TTC549 (cell line): ENCODE measurements around the gene CENPH.
"Not testable (repeated sequence)": the region's sequence is repeated elsewhere in the genome, so short reads cannot be mapped to it uniquely, and the experiment has no call there.

Experiments used
- FAIRE-seq: peaks from 2 replicates; lab custom pipeline; 2012; peaks lifted over from hg19 to GRCh38; lab: Jason Lieb, UNC

CENPH gene

GRCh38 chr5:69209602-69210001 lies 20.2 kb downstream of the CENPH start:
- no peak for FAIRE-seq

GRCh38 chr5:69211200-69211599 lies 21.8 kb downstream of the CENPH start:
- FAIRE-seq, result no peak

DNA sequence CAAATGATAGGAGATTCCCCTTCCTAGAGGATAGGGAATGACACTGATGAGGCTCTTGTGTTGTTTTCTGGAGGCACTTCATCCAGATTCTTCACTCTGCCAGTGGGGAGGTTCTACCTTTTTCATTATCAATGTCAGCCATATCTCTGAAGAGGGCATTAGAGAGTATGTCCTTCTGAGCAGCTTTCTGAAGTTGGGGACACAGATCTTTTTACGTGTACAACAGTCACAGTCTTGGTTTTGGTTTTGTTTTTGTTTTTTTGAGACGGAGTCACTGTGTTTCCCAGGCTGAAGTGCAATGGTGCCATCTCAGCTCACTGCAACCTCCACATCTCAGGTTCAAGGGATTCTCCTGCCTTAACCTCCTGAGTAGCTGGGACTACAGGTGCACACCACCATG lies 22.6 kb downstream of the CENPH start:
- FAIRE-seq, result no peak

- FAIRE-seq, result no peak
Observed at GRCh38 chr5:69213513-69214215, 24.3 kb downstream of the CENPH start.

DNA sequence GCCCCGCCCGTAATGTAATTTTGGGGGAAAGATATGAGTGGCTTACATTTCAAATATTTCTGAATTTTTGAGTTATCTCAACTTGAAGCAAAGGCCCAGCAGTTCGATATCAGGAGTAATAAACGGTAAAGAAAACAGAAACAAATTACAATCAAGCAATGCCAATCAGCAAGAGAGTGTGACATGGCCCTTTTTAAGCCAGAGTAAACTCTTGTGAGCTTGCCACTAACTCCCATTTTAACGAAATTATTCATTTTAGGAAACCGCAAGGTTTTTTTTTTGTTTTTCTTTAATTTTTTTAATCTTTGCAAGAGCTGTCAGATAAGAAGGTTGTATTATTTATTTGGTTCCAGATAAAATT lies 27.7 kb downstream of the CENPH start:
- no peak for FAIRE-seq

- FAIRE-seq, result no peak
Observed at GRCh38 chr5:69217548-69218526, 28.5 kb downstream of the CENPH start.

- FAIRE-seq, result no peak
Observed at GRCh38 chr5:69219939-69220338, 30.6 kb downstream of the CENPH start.

DNA sequence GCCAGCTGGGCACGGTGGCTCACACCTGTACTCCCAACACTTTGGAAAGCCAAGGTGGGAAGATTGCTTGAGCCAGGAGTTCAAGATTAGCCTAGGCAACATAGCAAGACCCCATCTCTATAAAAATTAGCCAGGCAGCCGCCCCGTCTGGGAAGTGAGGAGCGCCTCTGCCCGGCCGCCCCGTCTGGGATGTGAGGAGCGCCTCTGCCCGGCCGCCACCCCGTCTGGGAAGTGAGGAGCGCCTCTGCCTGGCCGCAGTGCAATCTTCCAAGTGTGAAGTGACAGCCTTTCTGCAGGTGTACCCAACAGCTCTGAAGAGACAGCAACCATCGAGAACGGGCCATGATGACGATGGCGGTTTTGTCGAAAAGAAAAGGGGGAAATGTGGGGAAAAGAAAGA lies 31.0 kb downstream of the CENPH start:
- FAIRE-seq, result not testable (repeated sequence)

- not testable (repeated sequence) for FAIRE-seq
Observed at GRCh38 chr5:69220833-69221232, 31.4 kb downstream of the CENPH start.

GRCh38 chr5:69224520-69224919 lies 35.1 kb downstream of the CENPH start:
- FAIRE-seq, result no peak

DNA sequence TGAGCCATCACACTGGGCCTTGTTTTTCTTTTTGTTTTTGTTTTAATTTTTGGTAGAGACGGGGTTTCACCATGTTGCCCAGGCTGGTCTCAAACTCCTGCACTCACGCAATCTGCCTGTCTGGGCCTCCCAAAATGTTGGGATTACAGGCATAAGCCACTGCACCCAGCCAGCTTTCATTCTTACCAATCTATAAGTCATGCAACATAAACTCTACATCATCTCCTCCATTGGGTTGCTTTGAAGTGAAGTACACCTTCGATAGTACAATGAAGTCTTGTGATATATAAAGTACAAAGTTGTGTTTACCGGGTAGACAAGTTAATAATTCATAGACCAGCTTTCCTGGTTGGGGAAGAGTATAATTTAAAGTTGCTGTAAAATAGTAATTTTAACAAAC lies 36.5 kb downstream of the CENPH start:
- no peak for FAIRE-seq

GRCh38 chr5:69230181-69230580 lies 40.8 kb downstream of the CENPH start:
- FAIRE-seq, result no peak

DNA sequence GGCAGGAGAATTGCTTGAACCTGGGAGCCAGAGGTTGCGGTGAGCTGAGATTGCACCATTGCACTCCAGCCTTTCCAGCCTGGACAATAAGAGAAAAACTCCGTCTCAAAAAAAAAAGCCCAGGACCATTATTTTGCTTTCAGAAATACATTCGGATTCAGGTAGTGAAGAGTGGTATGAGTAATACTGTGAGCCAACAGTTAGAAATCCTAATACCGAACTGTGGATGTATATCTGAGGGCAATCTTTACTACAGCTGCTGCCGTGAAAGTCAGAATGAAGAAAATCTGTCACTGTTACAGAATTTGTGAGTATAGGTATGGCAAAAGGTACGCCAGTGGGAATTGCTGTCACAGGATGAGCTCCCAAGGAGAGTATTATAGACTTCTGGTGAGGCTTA lies 41.9 kb downstream of the CENPH start:
- FAIRE-seq, result no peak

- FAIRE-seq, result no peak
Observed at GRCh38 chr5:69231851-69232250, 42.5 kb downstream of the CENPH start.

- peak; percentile 47 for FAIRE-seq
Observed at GRCh38 chr5:69234457-69235268, 45.3 kb downstream of the CENPH start, which contains the start of gene CDK7. Gene CDK7 (plus strand): TSS chr5:69234886. CDS start chr5:69234976, 90 bp downstream.

- FAIRE-seq, result not testable (repeated sequence)
Observed at GRCh38 chr5:69236733-69237132, 47.4 kb downstream of the CENPH start.

DNA sequence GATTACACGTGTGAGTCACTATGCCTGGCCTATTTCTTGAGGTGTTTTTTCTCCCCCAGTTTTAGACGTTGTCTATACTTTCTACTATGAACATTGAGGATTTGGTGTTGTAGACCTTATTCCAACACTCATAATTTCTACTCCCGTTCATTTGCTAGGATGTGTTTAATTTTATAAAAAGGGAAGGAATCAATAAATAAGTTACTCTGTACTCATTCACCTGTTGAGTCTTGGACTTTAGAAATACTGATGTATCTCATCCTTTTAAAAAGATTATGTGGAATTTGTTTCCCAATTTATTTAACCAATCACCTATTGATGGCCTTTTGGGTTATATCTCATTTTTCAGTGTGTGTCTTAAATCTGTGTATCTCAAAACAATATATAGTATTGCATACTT lies 48.5 kb downstream of the CENPH start:
- FAIRE-seq, result no peak

- FAIRE-seq, result no peak
Observed at GRCh38 chr5:69238760-69239251, 49.4 kb downstream of the CENPH start.

DNA sequence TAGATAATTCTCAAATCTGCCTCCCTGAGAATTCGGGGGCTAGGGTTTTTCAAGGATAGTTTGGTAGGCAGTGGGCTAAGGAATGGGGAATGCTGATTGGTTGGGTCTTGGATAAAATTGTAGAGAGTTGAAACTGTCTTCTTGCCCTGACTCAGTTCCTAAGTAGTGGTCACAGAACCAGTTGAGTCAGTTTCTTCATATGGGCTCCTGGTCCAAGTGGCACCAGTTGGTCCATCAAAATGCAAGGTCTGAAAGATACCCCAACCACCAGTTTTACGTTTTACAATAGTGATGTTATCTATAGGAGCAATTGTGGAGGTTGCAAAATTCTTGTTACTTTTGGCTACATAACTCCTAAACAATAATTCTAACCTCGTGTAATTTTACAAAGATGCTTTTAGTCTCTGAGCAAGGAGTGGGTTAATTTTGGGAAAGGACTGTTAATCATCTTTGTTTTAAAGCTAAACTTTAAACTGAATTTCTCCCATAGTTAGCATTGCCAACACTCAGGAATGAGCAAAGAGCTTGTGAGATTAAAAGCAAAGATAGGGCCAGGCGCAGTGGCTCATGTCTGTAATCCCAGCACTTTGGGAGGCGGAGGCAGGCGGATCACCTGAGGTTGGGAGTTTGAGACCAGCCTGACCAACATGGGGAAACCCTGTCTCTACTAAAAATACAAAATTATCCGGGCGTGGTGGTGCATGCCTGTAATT lies 53.0 kb downstream of the CENPH start:
- no peak for FAIRE-seq

DNA sequence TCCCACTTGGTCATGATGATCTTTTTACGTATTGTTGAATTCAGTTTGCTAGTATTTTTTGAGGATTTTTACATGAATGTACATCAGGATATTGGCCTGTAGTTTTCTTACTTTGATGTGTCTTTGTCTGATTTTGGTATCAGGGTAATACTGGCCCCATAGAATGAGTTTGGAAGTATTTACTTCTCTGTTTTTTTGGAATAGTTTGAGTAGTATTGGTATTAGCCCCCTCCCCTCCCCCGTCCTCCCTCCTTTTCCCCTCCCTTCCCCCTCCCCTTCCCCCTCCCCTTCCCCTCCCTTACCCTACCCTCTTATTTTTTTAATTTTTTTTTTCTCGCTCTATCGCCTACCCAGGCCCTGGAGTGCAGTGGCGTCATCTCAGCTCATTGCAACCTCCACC lies 55.6 kb downstream of the CENPH start:
- FAIRE-seq, result no peak

DNA sequence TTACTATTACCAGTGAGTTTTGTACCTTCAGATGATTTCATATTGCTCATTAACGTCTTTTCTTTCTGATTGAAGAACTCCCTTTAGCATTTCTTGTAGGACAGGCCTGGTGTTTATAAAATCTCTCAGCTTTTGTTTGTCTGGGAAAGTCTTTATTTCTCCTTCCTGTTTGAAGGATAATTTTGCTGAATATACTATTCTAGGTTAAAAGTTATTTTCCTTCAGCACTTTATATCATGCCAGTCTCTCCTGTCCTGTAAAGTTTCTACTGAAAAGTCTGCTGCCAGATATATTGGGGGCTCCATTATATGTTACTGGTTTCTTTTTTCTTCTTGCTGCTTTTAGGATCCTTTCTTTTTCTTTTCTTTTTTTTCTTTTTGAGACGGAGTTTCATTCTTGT lies 58.6 kb downstream of the CENPH start:
- no peak for FAIRE-seq

- no peak for FAIRE-seq
Observed at GRCh38 chr5:69250593-69250992, 61.2 kb downstream of the CENPH start.
